ENCODE data around the gene CYP4V2. TPM values are rescaled to one million over a fixed set of nuclear protein-coding genes. Genes with fewer than 3 reads are reported as not detected.

Gene CYP4V2
- total RNA-seq, 1 experiment from 2014 or later, result 6.2 TPM

DNA sequence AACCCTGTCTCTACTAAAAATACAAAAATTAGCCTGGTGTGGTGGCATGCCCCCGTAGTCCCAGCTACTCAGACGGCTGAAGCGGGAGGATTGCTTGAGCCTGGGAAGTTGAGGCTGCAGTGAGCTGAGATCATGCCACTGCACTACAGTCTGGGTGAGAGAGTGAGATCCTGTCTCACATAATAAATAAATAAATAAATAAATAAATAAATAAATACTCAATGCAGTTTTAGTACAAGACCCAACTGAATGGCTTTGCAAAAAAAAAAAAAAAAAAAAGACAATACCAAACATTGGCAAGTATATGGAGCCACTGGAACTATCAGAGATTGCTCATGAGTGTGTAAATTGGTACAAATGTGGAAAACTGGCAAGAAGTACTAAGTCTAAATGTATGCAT lies 3.3 kb upstream of the CYP4V2 start:
- no peak for DNase-seq (ENCODE audit: low read depth)

DNA sequence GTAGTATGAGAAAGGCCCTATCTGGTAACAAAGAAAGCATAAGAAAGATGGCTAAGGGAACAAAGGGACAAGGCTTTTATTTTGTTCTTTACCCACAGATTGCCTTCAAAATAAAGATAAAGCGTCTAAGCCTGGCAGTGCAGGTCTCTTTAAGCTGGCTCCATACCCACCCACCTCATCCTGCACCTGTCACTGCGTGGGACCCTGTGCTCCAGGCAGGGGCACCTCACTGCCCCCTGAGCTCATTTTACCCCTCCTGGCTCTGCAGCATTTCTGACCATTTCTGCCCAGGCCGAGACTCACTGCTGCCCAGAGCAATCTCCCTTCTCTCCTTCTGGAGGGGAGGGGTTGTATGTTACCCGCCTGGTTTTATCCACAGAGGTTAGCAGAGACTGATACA lies 1.7 kb upstream of the CYP4V2 start:
- no peak for DNase-seq (ENCODE audit: low read depth)

DNA sequence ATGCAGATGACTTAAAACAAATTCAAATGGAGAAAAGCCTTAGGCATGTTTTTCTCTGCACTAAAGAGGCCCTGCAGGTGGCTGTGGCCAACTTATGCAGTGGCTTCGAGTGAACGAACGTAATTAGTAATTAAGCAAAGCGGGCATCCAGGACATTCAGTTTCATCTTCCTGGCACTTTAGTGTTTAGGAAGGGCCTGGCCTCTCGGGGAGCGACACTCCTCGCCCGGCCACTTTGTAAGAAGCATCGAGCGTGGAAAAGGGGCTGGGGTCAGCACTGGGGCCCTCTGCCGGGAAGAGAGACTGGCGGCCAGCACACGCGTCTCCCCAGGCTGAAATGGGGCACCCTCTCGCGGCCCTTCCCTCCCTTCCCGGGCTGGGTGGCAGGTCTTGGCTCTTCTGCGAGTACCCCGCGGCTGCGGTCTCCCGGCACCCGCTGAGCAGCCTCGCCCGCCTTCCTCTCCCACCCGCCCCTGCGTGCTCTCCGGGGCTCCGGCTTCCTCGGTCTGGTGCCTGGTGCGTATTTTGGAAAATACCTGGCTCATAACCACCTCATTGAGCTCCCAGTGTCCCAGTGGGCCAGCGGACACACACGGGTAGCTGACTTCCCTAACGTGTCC lies 677 bp upstream of the CYP4V2 start:
- peak; percentile 44 for DNase-seq (ENCODE audit: low read depth)

DNA sequence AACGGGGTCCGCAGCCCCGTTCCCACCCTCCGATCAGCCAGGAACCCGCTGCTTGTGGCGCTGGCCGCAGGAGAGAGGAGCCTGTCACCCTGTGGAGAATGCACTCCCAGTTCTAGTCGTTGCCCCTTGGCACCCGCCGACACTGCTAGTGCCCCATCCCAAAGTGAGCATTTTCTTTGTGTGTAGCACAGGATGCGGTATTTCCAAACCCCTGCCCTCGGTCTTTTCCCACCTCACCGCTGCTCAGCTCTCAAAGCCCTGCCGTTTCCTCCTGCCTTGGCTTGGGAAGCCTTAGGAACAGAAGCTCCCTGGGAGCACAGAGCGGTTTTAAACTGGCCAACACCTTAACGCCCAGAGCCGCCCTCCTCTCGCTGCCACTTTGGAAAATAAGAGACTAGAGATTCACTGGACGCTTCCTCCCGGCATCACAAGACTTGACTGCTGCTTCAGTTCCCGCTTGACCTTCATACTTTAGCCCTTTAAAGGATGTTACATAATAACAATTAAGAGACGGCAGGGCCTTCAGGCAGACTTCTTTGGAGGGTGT lies 772 bp downstream of the CYP4V2 start:
- DNase-seq (ENCODE audit: low read depth), result peak; percentile 44

DNA sequence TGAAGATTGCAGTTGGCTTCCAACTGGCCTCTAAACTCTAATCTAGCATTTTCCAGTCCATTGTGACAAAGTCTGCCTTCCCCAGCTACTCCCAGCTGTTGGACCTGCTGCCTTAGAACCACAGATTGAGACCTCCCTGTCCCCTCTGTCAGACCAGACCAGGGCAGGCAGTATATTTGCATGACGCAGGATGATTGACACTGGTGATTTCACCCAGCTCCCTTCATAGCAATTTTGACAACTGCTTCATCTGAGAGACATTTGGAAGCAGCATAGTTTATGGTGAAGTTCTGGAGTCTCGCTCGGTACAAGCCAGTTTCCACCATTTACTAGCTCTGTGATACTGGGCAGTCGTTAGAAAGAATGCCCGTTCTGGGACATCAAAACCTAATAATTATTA lies 2.5 kb downstream of the CYP4V2 start:
- DNase-seq (ENCODE audit: low read depth), result no peak

DNA sequence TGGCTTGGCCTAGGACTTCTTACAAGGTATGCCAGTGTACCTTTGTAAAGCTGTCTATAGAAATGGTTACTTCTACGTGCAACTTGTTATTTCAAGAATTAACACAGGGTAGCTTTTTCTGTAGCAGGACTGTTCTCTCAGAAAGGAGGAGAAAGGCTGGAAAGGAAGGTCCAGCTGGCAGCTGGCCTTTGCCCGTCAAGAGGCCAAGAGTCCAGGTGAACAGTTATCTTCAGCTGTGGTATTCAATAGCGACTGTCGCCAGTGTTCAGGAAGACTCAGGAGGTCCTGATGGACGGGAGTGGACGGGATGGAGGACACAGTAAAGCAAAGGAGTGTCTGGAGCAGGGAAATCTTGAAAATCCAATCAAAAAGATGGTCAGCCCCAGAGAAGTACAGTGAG lies 4.7 kb downstream of the CYP4V2 start:
- DNase-seq (ENCODE audit: low read depth), result no peak

DNA sequence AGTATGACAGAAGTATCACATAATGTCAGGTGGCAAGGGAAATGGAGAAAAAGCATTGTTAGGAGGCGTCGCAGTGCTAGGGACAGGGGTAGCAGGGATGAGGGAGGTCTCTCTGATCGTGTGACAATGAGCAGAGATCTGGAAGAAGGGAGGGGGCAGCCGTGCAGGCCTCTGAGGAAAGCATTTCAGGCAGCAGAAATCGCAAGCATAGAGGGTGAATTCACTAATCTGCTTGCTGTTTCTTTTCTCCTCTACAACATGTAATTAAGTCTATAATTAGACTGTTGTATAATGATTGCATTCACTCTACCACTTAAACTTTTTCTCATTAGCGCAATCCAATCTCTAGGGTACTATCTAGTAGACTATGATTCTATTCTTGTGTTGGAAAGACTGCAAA lies 9.1 kb downstream of the CYP4V2 start:
- no peak for DNase-seq (ENCODE audit: low read depth)

DNA sequence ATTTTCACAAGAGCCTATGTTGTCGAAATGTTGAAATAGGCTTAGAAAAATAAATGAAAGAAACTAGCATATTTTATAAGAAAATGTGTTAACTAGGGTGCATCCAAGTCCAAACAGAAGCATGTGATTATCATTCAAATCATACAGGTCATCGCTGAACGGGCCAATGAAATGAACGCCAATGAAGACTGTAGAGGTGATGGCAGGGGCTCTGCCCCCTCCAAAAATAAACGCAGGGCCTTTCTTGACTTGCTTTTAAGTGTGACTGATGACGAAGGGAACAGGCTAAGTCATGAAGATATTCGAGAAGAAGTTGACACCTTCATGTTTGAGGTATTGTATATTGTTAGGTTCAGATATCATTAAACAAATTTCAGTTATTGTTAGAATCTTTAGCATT lies 9.6 kb downstream of the CYP4V2 start:
- DNase-seq (ENCODE audit: low read depth), result no peak

DNA sequence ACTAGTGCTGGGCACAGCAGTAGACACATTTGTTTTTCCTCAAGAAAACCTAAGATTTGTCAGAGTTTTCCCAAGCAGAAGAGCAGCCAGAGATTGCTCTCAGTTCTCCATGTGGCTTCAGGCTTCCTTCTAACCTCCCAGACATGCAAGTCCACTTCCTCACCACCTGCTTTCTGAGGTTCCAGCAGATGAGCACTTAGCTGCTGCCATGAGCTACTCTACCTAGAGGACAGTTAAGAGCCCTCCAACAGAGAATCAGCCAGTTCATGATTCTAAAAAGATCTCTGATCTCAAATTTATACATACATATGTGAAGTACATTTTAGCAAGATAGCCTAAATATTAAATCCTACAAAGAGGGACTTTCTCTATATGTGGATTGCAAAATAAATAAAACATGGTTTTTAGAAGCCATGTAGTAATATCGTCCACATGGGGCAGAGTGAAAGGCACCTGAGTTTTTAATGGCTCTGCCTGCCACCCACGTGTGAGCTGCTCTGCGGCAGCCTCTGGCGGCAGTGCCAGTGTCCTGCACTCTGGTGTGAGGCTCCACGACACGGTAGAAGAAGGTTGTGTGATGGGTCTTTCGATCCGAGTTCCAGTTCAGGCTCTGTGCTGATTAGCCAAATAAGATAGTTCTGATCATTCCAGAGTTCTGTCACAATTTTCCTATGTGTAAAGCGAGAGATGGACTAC lies 10.3 kb downstream of the CYP4V2 start:
- DNase-seq (ENCODE audit: low read depth), result peak; percentile 28

DNA sequence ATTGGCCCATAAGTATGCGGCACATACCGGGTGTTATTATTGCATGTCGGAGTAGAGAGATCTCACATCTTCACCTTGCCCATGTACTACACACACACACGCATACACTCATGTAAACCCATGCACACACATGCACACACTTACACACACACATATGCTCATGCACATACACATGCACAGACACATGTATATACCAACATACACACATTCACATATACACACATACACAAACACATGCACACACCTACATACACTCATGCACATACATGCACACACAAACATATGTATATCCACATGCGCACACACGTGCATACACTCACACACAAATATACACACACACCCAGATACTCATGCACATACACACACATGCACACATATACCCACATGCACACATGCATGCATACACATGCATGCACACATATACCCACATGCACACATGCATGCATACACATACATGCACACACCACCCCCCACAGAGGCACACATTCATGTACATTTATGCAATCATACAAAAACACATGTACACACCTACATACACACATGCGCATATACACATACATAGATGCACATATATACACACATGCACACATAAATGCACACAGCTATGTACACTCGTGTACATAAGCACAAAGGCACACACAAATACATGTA lies 11.2 kb downstream of the CYP4V2 start:
- no peak for DNase-seq (ENCODE audit: low read depth)

DNA sequence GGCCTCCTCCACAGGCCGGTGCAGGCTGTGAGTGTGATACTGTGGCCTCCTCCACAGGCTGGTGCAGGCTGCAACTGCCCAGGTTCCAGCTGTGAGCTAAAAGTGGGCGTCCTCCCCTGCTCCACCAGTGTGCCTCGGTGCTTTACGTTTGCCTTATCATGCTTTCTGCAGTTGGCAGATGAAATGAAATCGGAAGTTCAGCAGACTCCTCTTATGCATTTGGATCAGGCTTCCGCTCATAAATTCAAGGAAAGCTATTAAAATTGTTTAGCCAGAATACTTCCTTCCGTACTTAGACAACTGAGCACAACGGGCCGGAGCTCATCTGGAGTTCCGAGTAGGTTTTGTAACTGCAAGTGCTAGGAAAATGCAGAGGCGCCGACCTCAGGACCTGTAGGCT lies 12.0 kb downstream of the CYP4V2 start:
- DNase-seq (ENCODE audit: low read depth), result no peak

DNA sequence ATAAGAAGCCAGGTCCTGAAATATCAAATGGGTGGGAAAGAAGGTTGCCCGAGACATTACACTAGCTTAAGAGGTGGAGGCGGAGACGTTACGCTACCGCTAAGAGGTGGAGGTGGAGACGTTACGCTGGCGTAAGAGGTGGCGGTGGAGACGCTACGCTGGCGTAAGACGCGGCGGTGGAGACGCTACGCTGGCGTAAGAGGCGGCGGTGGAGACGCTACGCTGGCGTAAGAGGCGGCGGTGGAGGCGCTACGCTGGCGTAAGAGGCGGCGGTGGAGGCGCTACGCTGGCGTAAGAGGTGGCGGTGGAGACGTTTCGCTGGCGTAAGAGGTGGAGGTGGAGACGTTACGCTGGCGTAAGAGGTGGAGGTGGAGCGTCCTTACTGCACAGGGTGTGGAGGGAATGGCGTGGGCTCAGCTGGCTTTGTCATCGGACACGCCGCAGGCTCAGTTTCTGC lies 12.8 kb downstream of the CYP4V2 start:
- no peak for DNase-seq (ENCODE audit: low read depth)

DNA sequence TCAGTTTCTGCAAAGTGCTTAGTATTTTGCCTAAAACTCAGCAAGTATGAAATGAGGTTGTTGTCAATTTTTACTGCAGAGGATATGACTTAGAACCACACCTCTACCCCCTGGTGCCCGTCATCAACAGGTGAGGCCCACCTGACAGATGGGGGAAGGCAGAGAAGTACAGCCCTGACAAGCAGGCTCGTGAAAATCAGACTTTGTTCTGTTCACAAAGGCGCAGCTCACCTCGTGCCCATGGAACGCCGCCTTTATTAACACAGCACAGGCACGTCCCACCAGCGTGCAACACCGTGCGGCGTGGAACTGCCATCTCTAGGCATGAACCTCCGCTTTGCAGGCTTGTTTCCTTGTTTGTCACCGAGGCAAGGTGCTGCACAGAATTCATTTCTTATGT lies 13.3 kb downstream of the CYP4V2 start:
- DNase-seq (ENCODE audit: low read depth), result no peak

DNA sequence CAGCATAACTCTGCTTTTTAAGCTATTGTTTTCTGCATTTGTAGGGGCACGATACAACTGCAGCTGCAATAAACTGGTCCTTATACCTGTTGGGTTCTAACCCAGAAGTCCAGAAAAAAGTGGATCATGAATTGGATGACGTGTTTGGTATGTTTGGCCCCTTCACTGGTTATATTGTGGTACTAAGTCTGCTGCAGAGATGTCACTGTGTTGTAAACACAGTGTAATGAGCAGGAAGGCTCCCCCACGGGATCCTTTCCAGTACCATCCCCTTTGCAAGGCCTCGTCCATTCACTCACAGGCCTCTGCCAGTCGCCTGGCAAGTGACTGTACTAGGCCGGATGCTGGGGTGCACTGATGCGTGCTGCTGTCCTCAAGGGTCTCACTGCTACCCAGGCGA lies 13.8 kb downstream of the CYP4V2 start:
- DNase-seq (ENCODE audit: low read depth), result no peak

DNA sequence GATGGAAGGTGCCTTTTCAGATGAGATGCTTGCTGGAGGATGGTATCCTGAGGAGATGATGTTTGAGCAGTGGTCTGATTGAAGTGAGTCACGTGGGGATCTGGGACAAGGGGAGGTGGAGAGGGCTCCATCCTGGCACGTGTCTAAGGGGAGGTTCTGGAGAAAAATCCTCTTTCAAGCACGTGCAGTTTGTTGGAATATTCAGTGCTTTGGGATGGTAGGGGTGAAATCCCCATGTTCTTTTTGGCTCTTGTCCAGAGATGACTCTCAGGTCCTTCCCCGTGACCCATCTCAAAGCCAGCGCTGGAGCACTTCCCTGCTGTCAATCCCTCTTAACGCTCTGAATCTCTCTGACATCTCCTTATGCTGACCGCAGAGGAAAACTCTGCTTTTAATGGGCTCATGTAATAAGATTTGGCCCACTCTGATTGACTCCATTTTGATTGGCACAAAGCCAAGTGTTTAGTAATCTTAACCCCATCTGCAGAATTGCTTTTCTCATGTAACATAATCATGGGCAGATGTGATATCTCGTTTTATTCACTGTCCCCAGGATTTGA lies 25.2 kb downstream of the CYP4V2 start:
- DNase-seq (ENCODE audit: low read depth), result no peak

DNA sequence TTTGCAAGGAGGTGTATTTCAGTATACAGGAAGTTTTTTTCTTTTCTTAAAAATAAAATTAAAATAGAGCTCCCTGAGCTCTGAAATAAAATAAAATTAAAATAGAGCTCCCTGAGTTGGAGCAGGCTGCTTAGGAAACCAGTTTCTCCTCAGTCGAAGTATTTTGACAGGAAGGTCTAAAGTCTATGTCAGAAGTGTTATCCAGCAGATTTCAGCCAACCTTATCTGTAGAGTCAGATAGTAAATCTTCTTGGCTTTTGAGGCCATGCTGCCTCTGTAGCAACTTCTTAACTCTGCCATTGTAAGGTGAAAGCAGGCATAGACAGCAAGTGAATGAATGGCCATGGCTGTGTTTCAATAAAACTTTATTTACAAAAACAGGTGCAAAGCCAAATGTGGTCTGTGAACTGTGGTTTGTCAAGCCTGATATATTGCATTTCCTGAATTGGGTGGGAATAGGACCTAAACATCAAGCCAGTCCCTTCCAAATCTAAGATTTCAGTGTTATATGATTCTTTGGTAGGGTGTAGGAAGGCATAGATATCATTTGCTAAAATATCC lies 26.4 kb downstream of the CYP4V2 start:
- DNase-seq (ENCODE audit: low read depth), result no peak

DNA sequence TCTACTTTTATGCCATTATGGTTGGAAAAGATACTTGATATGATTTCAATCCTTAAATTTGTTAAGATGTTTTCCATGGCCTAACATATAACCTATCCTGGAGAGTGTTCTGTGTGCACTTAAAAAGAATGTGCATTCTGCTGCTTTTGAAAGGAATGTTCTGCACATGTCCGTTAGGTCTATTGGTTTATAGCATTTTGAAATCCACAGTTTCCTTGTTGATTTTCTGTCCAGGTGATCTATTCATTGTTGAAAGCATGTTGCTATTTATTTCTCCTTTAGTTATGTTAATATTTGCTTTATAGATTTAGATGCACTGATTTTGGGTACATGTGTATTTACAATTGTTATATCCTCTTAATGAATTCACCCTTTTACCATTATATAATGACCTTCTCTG lies 30.3 kb downstream of the CYP4V2 start:
- no peak for DNase-seq (ENCODE audit: low read depth)

DNA sequence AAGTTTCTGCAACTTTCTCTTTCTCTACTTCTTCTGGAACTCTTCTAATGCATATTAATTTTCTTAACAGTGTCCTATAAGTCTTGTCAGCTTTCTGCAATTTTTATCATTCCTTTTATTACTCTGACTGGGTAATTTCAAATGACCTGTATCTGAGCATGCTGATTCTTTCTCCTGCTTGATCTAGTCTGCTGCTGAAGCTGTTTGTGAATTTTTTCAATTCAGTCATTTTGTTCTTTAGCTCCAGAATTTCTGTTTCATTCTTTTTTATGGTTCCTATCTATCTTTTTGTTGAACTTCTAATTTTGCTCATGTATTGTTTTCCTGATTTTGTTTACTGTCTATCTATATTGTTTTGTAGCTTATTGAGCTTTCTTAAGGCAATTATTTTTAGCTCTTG lies 34.5 kb downstream of the CYP4V2 start:
- no peak for DNase-seq (ENCODE audit: low read depth)

DNA sequence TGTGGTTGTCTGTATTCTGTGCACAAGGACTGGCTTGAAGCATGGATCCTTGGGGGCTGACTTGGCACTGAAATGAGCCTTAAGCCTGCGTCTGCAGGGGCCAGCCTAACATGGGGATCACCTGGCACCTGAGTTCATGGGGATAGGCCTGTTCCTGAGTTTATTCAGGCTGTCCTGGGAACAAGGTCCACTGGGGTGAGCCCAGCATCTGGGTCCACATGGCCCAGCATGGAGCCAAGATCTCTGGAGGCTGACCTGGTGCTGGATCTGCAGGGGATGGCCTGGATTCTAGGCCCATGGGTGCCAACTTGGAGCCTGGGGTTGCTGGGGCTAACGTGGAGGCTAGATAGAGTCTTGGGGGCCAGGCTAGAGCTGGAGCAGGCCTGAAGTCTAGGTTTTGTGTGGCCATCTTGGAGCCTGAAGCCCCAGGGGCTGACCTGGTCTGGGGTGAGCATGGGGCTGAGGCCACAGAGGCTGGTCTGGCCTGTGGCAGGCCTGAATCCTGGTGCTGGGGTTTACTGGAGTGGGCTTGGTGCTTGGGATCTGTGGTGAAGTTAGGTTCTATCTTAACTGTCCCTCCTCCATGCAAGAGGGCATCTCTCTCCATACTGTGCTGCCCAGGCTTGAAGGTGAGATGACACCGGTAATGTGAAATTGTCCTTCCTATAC lies 35.3 kb downstream of the CYP4V2 start:
- DNase-seq (ENCODE audit: low read depth), result no peak

DNA sequence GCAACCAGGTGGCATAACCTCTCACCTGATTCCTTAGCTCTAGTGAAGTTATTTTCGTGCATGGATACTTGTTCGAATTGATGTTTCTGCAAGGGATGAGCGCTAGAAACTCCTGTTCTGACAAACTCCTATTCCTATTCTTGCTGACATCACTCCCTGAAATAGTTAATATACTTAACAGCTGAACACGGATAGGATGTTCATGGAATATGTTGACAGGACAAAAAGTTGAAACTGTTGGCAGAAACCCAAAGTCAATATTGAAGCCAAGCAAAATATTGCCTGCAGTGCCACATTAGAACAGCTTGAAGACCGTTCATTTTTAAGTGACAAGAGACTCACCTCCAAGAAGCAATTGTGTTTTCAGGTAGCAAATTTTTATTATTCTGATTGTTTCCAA lies 35.9 kb downstream of the CYP4V2 start, which contains the start of gene KLKB1:
Gene KLKB1, plus strand, starts transcription at position 287 of the 400 bp plus-strand sequence. CDS start 689 bp downstream, outside the sequence.
- no peak for DNase-seq (ENCODE audit: low read depth)

DNA sequence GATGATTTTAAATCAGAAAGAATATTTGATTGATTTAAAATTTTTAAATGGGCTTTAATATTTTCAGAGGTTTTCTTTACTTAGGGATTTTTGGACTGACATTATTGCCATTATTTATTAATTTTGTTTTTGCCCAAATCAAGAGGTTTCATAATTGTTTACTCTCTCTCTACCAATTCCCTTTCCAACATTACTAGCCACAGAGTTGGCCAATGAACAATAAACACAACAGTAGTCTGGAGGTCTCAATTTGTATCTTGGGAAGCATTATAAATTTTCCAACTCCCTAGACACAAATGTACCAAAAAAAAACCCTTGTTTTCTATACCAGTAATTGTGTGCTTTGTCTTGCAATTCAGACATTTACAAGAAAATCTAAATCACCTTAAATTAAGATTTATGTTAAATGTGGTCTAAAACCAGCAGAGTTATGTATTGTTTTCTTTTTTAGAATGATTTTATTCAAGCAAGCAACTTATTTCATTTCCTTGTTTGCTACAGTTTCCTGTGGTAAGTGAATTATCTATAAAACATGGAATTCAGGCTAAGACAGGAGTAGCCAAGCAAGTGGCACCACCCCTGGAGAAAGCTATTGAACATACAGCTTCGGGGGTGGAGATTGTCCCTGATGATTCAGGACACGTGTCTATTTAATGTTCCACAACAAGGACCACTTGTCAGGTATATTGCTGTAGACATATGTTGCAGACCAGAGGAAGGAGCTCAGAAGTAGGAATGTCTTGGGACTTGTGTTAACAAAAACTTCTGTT lies 36.6 kb downstream of the CYP4V2 start:
- no peak for DNase-seq (ENCODE audit: low read depth)

Data from RPMI7951 (cell line).